Activated effector memory CD4-positive, alpha-beta T cell treated with Interleukin-2 at 50 U/mL for 16 hours (primary cell): ENCODE measurements around the gene DDX42.
"Not testable (repeated sequence)": the region's sequence is repeated elsewhere in the genome, so short reads cannot be mapped to it uniquely, and the experiment has no call there.

ENCODE experiments used
- DNase-seq: peaks from one replicate; pipeline ENCODE4 v3.0.0-alpha.2; 2020

DDX42 gene

DNA sequence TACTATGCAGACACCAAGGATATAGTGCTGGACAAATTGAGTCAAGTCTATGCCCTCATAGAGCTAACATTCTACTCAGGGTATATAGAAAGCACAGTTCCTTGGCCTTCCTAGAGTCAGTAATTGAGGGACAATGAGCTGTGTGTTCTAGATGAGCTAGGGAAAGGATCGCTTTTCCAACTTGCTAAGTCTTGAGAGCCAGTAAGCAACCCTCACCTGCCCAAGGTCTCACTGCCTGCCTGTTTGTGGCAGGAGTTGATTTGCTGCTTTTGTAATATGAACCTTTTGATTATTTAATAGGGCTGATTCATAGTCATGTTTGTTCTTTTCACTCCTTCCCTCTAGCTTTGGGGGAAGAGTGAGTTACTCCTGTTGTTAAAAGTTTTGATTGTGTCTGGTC is 6.5 kb downstream of the DDX42 start:
- DNase-seq = no peak

DNA sequence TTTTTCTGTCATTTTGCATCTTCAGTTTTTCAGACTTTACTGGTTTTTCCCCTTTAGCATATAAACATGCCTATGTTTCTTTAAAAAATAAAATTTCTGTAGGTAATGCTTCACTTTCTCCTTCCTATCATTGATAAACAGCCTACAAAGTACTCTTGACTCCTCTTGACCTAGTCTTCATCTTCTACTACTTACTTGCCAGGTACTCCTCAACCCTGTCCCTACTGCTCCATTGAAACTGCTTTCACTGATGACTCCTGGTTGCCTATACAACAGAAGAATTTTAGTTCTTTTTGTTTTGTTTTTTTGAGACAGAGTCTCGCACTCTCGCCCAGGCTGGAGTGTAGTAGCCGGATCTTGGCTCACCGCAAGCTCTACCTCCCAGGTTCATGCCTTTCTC is 7.0 kb downstream of the DDX42 start:
- no peak for DNase-seq

DNA sequence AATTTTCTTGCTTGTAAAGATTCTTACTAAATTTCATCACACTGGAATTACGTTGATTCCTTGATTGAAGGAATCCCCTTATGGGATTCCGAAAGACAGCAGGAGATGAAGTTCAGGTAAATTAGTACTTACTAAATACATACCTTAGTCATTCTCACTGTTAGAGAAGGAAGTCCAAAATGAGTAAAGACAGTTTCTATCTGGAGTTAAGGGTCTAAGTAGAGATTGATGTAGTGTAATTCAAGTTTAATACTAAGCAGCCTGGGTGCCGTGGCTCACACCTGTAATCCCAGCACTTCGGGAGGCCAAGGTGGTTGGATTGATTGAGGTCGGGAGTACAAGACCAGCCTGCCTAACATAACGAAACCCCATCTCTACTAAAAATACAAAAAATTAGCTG is 9.6 kb downstream of the DDX42 start:
- no peak for DNase-seq

DNA sequence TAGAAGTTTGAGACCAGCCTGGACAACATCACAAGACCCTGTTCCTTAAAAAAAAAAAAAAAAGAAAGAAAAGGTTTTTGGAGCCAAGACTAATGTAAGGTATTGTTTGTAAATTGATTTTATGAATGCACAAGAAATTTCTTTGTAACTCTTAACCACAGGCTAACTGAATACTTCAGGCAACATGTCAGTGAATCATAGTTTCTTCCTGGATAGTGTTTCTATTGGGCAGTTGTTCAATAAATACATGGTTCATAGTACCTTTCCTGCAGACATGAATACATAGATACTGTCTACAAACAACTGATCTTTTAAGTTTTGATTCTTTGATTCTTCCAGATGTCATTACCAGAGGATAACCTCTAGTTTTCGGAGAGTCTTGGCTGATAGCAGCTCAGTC is 11.6 kb downstream of the DDX42 start:
- DNase-seq = no peak

DNA sequence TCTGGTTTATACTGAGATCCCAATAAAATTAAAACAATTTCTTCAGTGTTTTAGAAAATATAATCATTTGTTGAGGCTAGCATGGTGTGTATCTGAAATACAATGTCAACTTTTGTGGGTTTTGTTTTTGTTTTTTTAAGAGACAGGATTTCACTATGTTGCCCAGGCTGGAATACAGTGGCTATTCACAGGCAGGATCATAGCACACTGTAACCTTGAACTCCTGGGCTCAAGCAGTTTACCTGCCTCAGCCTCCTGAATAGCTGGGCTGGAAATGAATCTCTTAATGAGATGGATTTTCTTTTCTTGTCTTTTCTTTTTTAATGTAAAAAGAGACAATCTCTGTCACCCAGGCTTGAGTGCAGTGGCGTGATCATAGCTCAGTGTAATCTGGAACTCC is 12.1 kb downstream of the DDX42 start:
- DNase-seq = no peak

DNA sequence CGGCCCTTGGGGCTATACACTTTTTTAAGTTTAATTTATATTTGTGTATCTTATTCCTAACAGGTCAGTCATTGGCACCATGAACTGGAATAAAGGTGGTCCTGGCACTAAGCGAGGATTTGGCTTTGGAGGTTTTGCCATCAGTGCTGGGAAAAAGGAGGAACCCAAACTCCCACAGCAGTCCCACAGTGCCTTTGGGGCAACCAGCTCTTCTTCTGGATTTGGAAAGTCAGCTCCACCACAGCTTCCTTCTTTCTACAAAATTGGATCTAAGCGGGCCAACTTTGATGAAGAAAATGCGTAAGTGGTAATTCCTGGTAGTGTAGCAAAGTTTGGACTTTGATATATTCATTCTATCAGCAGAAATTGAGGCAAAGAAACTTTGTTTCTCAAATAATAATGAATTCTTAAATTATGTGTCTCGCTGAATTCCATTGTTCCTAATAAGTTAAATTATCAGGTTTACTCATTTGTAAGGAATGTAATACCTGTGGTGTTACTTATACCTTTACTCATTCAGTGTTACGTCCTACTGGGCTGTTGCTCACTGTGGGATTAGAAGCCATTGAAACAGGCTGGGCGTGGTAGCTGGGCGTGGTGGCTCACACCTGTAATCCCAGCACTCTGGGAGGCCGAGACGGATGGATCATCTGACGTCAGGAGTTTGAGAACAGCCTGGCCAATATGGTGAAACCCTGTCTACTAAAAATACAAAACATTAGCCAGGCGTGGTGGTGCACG is 13.2 kb downstream of the DDX42 start:
- DNase-seq = no peak

DNA sequence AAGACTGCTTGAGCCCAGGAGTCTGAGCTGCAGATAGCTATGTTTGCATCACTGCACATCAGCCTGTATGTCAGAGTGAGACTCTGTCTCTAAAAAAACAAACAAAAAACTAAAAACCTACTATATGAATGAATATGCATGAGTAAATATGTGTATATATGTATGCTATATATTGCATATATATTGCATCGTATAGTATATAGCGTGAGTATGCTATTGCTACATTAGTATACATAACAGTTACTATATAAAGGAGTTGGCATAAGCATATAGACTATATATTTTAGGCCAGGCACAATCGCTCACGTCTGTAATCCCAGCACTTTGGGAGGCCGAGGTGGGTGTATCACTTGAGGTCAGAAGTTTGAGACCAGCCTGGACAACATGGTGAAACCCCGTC is 16.1 kb downstream of the DDX42 start:
- no peak for DNase-seq

DNA sequence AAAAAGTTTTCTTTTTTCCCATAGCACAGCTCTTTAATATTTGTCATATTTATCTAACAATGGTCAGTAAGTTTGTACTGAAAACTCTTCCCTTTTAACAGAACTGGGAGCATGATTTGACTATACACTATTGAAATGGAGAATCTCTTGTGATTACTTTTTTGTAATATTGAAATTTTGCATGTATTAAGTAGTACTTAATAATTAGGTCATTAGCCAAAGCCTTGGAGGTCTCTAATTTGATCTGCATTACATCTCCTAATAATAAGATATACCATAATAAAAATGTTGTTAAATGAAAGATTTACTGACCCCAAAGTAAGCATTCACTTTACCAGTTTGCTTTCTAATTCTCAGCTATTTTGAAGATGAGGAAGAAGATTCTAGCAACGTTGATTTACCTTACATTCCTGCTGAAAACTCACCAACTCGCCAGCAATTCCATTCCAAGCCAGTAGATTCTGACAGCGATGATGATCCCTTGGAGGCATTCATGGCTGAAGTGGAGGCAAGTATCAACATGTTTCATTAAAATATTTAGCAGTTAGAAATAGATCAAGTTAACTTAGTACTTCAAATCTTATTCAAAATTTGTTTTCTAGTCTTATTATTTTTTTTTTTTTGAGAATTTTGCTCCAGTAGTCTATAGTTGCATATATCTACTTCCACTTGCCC is 18.2 kb downstream of the DDX42 start:
- DNase-seq = no peak

DNA sequence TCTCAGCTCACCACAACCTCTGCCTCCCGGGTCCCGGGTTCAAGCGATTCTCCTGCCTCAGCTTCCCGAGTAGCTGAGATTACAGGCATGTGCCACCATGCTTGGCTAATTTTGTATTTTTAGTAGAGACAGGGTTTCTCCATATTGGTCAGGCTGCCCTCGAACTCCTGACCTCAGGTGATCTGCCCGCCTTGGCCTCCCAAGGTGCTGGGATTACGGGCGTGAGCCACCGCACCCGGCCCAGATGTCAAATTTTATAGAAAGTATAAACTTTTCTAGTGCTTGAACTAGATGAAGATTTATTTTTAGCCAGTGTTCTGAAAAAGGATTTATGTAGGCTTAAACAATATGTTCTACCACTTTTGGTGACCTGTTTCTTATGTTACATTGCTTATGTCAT is 22.4 kb downstream of the DDX42 start:
- not testable (repeated sequence) for DNase-seq

DNA sequence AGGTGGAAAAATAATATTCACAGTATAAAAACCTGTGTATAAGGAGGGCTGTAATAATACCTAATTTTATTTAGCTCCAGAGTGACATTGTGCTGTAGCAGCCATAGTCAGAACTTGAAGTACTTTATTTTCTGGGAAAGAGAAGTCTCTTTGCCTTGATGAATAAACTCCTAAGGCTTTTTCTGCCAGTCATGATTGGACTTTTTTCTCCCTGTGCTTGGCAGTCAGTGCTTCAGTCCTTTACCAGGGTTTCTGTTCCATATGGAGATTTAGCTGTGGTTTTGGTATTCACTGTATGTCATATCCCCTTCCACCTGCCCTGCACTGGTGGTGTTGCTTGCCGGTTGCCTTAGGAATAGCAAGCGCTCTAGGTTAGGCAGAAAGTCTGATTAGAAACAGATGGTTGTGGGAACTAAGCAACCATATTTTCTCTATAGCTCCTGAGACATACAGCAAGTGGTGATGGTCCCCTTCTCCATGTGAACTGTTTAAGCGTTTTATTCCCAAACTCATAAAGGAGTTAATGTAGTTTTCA is 24.7 kb downstream of the DDX42 start:
- no peak for DNase-seq

DNA sequence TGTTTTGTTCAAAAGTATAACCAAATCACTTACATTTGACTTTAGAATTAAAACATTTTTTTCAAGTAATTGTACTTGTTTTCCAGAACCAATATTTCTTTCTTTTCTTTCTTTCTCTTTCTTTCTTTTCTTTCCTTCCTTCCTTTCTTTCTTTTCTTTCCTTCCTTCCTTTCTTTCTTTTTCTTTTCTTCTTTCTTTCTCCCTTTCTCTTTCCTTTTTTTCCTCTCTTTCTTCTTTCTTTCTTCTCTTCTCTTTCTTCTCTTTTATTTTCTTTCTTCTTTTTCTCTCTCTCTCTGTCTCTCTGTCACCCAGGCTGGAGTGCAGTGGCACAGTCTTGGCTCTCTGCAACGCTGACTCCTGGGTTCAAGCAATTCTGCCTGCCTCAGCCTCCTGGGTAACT is 26.8 kb downstream of the DDX42 start:
- no peak for DNase-seq

DNA sequence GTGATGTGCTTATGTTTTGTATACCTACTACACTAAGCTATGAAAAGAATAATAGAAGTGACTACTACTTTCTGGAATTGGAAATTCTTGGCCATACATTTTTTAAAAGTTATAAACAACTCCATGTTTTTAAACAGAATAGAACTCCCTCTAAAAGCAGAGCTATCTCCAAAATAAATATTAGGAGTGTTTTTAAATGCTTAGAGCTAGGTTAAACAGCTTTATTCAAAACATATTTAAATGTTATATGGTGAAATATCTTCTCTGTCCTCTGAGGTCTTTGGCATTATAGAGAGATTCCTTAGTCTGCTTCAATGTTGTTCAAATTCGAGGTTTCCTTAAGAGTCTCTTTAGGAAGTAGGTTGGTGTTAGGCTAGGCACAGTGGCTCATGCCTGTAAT is 30.4 kb downstream of the DDX42 start:
- DNase-seq = no peak

DNA sequence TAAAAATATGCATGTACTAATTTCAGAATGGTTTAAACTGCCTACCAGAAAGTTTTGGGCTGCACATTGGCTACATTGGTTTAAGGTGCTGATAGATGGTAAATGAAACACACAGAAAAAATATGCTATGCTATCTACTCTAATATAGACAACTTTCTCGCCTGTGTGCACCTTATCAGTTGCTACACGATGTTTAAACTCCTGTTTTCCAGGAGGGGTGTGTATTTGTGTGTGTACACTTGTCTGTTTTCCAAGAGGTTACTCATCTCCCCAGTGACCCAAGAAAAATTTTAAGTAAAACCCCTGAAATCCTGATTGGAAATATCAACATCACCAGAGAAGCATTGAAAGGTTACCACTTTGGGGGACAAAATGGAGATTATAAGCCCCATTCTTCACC is 31.6 kb downstream of the DDX42 start:
- no peak for DNase-seq

DNA sequence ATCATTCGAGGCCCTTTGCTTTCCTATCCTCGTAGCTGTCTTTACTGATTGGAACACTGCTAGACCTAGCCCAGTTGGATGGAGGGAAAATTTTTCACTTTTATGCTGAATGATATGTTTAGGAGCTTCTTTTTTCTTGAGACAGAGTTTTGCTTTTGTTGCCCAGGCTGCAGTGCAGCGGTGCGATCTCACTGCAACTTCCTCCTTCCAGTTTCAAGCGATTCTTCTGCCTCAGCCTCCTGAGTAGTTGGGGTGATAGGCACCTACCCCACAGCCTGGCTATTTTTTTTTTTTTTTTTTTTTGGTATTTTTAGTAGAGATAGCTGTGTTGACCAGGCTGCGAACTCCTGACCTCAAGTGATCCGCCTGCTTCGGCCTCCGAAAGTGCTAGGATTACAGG is 36.0 kb downstream of the DDX42 start:
- no peak for DNase-seq

DNA sequence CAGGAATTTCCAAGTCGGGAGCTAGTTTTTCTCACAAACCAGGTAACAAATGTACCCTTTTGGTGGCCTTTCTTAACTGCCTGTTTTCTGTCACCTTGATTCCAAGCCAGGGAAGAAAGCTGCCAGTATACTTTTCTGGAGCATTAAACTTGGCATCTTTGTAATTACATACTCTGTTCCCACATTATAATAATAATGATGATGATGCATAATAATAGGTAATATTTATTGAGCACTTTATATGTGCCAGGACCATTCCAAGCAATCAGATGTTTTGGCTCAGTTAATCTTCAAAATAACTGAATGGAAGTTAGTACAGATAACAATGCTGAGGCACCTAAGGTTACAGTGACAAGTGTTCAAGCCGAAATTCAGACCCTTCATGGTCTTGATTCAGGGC is 42.2 kb downstream of the DDX42 start:
- DNase-seq = no peak

DNA sequence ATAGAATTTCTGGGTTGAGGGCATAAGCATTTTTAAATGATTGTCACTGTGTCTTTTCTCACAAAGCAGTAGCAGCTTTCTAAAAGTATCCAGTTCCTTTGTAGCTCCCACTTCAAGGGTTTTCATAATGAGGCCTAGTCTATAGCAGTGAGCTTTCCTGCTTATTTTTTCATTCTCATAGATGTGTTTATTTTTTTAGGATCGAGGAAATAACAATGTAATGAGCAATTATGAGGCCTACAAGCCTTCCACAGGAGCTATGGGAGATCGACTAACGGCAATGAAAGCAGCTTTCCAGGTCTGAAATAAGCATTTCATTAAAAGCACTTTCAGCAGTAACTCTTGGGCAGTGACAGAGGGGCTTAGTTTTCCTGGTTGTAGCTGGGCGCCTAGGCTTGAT is 42.7 kb downstream of the DDX42 start:
- DNase-seq = no peak

DNA sequence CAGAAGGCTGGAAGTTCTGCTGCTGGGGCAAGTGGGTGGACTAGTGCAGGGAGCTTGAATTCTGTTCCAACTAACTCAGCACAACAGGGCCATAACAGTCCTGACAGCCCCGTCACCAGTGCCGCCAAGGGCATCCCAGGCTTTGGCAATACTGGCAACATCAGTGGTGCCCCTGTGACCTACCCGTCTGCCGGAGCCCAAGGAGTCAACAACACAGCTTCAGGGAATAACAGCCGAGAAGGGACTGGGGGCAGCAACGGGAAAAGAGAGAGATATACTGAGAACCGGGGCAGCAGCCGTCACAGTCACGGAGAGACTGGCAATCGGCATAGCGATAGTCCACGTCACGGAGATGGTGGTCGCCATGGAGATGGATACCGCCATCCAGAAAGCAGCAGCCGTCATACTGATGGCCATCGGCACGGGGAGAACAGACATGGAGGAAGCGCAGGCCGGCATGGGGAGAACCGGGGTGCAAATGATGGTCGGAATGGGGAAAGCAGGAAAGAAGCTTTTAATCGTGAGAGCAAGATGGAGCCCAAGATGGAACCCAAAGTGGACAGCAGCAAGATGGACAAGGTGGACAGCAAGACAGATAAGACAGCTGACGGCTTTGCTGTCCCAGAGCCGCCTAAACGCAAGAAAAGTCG is 43.9 kb downstream of the DDX42 start:
- no peak for DNase-seq

DNA sequence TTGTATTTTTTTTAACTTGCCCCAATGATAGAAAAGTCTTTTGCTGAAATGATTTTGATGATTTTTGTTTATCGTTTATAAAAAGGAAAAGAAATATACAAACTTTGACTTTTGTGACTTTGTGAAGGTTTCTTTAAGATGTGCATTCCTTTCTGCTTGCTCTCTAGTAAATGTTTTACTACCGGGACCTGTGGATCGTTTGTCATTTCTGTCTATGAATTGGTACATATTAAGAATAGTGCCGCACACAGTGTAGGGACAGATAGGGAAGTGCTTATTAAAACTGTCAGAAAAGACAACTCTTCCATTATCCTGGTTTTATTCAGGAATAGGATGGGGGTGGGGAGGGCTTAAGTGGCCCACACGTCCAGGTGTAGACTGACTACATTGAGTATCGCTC is 45.2 kb downstream of the DDX42 start:
- no peak for DNase-seq

DNA sequence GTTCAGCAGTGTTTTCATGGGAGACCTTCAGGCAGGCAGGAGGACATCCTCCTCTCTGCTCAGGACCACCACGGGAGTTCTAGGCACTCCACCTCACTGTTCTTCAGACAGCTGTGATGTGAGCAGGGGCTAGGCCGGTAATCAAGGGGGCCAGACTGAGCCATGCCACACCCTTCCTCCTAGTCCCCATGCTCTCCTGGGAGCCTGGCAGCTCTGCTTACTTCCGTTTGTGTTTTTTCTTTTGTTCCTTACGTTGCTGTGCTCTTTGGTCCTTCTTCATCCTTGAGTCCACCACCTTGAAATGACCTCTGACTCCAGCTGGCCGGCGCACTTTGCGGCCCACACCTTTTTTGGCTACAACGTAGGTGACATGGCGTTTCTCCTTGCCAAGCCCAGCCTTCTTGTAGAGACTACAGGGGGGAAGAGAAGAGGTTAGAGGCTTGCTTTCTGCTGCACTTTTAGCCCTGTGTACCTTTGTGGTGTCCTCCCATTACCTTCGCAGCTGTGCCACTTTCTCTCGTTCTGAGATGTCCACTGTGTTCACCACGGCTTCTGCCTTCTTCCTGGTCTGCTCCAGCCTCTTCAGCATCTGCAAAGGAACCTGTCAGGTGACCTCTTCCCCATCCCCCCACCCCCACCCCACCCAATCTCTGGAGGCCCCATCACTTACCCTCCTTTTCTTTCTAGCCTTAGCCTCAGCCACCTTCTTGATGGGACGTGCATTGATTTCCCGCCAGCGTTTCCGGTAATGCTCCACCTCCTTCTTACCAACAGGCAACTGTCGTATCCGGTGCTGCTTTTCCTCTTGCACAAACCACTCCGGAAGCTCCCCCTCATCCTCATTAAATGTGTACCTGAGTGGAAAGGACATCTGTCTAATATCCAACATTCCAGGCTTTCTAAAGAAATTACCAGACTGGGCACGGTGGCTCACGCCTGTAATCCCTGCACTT is 45.9 kb downstream of the DDX42 start:
- no peak for DNase-seq

DNA sequence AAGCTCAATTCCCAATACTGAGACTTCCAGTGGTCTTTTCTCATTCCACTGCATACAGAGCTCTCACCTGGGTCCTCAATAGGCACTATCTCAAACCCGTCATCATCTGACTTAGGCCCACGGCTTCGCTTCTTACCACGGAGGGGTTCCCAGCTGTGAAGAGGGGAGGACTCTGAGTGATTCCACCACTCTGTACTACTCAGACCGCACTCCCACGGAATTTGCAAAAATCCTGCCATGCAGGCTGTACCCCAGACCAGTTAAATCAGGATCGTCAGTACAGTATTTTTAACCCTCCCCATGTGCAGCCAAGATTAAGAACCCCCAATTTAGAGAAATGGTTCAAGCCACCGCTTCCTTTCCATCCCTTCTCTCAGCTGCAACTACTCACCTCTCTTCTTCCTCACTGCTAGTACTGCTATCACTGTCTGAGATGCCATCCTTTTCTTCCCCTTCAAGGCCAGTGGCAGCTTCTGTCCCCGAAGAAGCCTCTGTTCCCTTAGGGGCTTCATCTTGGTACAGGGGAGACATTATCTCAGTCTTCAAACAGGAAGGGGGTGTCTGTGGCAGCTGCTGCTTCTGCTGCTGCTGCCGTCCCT is 47.1 kb downstream of the DDX42 start:
- DNase-seq = no peak

DNA sequence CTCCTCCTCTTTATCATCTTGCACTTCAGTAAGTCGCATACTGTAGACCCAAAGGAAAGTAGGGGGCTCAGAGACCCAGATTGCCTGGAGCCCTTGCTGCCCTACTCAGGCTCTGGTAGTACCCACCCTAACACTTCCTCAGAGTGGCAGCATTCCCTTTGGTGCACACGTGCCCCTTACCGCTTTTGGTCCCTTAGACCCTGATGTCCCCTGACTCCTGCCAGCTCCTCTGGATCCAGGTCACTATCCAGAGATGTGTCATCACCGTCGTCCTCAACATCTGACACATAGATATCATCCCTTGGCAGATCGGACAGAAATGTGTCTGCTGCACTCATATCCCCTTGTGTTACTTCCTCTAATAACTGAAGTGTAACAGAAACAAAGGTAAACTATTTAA is 47.8 kb downstream of the DDX42 start:
- no peak for DNase-seq

DNA sequence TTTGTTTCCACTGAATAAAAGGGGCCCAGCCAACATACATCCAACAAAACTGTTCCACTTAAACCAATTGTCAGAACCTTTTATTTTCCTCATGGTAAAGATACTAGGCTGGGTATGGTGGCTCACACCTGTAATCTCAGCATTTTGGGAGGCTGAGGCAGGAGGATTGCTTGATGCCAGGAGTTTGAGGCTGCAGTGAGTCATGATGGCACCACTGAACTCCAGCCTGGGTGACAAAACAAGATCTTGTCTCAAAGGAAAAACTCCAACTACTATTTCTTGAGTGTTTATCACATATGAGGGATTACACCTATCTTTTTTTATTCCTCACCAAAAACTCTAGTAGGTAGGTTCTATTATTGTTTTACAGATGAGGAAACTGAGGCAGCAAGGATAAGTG is 48.6 kb downstream of the DDX42 start:
- no peak for DNase-seq
